ENCODE results near the gene MS4A3.
"Not testable (repeated sequence)": the region's sequence is repeated elsewhere in the genome, so short reads cannot be mapped to it uniquely, and the experiment has no call there.

Gene MS4A3, protein sequence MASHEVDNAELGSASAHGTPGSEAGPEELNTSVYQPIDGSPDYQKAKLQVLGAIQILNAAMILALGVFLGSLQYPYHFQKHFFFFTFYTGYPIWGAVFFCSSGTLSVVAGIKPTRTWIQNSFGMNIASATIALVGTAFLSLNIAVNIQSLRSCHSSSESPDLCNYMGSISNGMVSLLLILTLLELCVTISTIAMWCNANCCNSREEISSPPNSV

DNA sequence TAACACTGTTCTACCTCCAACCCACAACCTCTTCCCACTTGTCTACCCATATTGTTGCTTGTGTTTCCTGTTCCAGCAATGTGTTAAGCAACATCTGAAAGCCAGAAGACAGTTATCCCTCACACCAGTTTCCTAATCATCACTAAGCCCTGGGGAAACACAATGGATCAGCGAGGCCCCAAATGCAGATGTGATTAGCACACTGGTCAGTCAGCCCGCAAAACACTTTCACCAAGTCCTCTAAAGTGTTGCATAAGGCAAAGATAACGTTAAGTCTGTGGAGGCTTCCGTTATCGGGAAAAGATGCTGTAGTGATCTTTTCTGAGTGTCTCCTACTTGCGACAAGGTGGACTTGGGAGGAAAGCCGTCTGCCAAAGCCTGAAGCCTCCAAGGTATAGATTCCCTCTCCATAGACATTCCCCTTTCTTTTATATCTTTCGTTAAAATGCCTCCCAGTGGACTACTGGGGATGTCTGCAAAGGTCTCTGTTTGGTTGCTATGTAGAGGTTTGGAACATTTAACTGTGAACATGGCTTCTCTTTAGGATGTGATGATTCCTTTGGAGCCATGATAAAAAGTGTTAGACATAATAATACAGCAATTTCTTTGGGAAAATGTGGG, at the start of gene MS4A3:
Gene MS4A3 (plus strand): TSS at position 317 of the 621 bp plus-strand sequence. CDS start 4,496 bp downstream, outside the sequence.
- DNase-seq (ENCODE audit: low read depth): no peak

DNA sequence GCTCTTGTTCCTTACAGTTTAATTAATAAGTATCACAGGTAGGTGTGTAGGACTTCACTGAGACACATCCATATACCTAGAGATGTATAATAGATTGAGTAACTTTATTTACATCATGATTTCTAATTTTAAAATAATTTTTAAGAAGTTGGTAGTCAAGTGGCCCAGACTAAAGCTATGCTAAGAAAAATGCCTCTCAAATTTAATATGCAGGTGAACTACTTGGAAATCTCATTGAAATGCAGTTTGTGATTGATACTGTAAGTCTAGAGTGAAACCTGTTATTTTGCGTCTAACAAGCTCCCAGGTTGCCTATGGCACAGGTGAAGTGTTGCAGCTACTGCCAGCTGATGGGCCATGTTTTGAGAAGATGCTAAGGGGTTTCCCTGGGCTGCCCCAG, 39.6 kb upstream of the MS4A3 start, which contains the start of gene OOSP4B:
Gene OOSP4B (plus strand): TSS at position 301 of the 400 bp plus-strand sequence.
- DNase-seq (ENCODE audit: low read depth): no peak

DNA sequence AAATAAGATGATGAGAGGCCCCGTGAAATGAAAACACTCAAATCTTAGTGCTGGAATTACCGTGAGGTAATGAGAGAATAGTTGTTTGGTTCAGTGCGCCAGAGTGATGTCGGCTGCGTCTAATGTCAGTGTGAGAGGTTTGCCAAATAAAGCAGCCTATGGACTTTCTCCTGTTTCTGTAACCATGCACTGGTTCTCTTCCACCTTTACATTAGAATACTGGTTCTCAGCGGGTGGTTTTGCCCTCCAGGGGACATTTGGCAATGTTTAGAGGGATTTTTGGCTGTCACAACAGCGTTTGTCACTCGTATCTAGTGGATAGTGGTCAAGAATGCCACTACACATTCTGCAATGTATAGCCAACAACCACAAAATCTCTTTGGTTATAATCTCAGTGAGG, 38.4 kb upstream of the MS4A3 start:
- no peak for DNase-seq (ENCODE audit: low read depth)

DNA sequence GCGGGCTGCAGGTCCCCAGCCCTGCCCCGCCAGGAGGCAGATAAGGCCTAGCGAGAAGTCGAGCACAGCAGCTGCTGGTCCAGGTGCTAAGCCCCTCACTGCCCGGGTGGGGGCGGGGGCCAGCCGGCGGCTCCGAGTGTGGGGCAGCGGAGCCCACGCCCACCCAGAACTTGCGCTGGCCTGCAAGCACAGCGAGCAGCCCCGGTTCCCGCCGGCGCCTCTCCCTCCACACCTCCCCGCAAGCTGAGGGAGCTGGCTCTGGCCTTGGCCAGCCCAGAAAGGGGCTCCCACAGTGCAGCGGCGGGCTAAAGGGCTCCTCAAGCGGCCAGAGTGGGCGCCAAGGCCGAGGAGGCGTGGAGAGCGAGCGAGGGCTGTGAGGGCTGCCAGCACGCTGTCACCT, 36.1 kb upstream of the MS4A3 start:
- not testable (repeated sequence) for DNase-seq (ENCODE audit: low read depth)

DNA sequence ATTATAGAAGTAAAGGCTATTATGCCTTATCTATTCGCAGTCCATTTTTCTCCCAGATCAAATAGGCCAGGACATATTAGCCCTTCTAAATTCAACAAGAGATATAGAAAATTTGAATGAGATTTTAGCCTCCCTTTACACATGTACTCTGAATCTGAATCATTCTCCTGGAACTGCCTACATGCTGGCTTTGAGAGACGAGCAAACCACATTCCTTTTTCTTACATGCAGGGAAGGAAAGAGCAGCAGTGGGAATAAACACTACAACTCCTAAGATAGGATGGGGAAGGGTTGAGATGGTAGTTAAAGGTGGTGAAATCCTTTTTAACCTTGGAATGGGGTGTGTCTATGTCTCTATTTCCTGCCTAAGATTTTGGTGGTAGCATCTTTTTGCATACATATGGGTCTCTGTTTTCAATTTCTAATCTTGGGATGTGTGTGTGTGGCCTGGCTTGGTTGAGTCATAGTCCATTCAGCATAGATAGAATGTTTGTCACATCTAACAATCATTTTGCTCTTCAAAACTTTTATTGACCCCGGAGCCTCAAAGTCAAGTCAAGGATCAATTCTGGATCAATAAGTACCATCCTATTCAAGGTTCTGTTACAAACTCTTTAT, 27.3 kb upstream of the MS4A3 start:
- DNase-seq (ENCODE audit: low read depth): no peak

DNA sequence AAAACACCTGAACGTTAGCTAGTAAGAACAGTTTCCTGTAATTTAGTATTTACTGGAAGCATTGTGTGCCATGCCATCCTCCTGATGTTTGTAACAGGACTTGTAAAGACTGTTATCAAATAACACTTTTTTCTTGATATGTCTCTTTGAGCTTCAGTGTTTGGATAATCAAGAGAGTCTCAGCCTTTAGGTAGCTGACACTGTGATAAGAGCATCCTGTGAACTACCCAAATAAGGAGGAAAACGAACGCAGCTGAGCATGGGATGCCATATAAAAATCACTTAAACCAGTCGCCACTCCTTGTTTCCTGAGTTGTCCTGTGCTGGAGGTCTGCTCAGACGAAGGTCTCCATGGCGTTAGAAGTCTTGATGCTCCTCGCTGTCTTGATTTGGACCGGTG, 16.4 kb upstream of the MS4A3 start, which contains the start of gene OOSP2:
Gene OOSP2 (plus strand): TSS at position 301 of the 400 bp plus-strand sequence. CDS start 51 bp downstream, at position 352.
- DNase-seq (ENCODE audit: low read depth): no peak

DNA sequence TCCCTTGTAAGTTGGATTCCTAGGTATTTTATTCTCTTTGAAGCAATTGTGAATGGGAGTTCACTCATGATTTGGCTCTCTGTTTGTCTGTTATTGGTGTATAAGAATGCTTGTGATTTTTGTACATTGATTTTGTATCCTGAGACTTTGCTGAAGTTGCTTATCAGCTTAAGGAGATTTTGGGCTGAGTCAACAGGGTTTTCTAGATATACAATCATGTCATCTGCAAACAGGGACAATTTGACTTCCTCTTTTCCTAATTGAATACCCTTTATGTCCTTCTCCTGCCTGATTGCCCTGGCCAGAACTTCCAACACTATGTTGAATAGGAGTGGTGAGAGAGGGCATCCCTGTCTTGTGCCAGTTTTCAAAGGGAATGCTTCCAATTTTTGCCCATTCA, 6.0 kb upstream of the MS4A3 start:
- DNase-seq (ENCODE audit: low read depth): not testable (repeated sequence)

DNA sequence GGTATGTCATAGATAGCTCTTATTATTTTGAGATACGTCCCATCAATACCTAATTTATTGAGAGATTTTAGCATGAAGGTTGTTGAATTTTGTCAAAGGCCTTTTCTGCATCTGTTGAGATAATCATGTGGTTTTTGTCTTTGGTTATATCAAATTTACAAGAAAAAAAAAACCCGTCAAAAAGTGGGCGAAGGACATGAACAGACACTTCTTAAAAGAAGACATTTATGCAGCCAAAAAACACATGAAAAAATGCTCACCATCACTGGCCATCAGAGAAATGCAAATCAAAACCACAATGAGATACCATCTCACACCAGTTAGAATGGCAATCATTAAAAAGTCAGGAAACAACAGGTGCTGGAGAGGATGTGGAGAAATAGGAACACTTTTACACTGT, 5.6 kb upstream of the MS4A3 start:
- not testable (repeated sequence) for DNase-seq (ENCODE audit: low read depth)

DNA sequence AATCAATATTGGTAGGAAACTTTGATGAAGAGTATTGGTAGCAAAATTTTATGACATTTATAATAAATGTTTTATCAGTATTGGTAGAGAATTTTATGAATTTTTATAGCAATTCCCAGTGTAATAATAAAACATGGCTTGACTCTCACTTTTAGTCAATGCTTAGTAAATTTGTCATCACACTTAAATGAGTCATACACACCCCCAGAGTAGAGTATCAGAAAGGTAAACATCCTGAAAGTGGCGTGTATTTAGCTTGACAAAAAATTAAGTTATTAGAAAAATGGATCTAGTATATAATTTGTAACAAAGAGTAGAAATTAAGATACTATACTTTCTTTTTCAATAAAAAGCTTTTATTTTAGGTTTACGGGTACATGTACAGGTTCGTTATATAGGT, 2.6 kb downstream of the MS4A3 start:
- DNase-seq (ENCODE audit: low read depth): no peak

DNA sequence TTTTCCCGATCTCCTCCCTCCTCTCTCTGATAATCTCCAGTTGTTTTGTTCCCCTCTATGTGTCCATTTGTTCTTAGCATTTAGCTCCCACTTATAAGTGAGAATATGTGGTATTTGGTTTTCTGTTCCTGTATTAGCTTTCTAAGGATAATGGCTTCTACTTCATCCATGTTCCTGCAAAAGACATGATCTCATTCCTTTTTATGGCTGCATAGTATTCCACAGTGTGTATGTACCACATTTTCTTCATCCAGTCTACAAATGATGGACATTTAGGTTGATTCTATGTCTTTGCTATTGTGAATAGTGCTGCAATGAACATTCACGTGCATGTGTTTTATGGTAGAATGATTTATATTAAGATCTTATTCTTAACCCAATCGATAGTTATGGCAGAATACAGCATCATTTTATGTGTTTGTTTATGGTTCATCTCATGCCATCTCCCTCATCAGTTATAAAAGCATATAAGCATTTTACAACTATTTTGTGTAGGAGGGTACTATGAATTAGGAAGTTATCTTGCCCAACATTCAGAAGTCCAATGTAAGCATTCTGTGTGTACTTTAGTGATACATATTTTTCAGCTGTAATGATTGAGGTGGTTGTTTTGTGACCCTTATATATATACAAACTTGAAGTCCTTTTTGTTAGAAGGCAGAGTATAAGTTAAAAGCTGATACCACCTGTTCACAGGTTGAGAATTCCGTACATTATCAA, 3.2 kb downstream of the MS4A3 start:
- DNase-seq (ENCODE audit: low read depth): no peak

DNA sequence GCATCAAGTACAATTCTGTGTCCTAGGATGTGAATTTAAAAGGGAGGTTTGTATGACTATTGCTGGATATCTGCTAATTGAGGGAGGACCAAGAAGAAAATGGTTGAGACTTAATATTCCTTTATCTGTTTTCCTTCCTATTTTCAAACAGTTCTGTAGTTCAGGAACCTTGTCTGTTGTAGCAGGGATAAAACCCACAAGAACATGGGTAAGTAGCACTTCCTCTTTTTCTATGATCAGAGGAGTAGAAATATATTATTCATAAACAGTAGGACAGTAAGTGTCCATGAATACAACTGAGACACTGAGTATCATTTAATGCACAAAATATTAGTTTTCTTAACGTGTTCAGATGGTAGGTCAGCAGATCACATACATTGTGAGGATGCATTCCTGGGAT, 7.6 kb downstream of the MS4A3 start:
- DNase-seq (ENCODE audit: low read depth): no peak

DNA sequence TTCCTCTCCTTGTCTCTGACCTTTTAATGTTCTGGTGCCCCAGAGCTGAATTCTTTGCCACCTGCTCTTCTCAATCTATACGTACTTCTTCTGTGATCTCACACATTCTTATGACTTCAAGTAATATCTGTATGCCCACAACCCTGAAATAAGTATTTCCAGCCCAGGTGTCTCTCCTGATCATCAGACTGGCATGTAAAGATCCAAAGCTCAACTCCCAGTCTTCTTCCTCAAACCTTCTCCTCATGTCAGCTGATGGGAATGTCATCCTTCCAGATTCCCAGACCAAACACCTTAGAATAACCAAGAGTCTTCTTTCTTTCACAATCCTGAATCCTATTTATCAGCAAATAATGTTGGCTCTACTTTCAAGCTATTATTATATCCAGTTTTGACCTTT, 9.3 kb downstream of the MS4A3 start:
- no peak for DNase-seq (ENCODE audit: low read depth)

DNA sequence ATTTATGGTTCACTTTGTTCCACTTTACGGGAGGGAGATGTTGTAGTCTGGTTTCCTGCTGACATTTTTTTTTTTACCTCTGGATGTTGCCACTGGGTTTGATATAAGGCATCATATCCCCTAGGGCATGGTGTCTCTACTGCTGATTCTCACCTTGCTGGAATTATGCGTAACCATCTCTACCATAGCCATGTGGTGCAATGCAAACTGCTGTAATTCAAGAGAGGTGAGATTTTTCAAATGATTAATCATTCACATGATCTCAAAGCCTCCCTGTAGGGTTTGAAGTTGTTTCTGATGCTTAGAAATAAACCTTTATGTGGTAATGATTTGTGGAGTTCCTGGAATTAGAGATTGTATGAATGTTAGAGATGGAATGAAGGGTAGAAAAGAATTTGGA, 13.0 kb downstream of the MS4A3 start:
- no peak for DNase-seq (ENCODE audit: low read depth)

DNA sequence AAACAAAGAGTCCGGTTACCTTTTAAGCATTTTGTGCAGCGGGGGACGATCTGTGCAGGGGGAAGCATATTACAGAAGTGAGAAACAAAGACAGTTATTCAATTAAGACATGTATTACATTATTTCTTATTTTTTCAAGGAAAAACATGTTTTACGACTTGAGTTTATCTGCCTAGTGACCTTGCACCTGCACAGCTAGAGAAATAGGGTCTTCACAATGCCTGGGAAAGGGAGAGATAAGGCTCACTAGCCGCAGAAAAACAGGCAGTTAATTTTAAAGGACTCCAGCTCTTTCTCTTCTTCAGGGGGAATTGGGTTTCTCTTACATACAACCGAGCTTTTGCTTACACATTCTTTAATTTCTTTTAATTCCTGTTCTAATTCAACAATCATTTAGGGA, 15.2 kb downstream of the MS4A3 start:
- not testable (repeated sequence) for DNase-seq (ENCODE audit: low read depth)

DNA sequence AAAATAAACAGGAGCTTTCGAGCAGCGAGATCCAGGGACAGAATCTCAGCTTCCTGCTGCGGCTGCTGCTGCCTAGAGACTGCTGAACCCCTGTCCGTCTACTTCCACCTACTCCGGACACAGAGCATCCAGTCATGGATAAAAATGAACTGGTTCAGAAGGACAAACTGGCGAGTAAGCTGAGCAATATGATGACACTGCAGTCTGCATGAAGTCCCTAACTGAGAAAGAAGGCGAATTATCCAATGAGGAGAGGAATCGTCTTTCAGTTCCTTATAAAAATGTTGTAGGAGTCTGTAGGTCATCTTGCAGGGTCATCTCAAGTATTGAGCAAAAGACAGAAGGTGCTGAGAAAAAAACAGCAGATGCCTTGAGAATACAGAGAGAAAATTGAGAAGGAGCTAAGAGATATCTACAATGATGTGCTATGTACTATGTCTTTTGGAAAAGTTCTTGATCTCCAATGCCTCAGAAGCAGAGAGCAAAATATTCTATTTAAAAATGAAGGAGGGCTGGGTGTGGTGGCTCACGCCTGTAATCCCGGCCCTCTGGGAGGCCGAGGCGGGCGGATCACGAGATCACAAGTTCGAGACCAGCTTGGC, 20.9 kb downstream of the MS4A3 start:
- no peak for DNase-seq (ENCODE audit: low read depth)

DNA sequence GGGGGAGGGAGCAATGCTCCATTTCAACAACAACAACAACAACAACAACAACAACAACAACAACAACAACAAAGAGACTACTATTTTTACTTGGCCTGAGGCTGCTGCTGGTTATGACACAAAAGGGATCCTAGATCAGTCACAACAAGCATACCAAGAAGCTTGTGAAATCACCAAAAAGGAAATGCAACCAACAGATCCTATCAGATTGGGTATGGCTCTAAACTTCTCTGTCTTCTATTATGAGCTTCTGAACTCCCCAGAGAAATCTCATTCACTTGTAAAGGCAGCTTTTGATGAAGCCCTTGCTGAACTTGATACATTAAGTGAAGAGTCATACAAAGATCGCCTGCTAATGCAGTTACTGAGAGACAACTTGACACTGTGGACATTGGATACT, 21.5 kb downstream of the MS4A3 start:
- no peak for DNase-seq (ENCODE audit: low read depth)

DNA sequence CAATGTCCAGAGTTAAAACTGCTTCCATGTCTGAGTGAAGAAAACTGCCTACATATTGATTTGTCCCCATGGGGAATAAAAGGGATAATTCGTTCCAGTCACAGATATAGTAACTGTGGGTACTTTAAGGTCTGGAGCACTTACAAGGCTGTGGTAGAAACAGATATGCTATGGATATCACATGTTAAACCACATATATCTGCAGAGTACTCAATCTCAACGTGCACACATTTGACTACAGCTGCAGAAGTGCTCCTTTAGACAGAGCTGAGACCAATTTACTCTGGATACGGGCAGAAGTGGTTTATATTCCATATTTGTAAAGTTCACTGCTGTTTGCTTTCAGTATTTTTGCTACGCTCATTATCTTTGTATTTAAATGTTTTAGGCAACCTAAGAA, 22.3 kb downstream of the MS4A3 start:
- no peak for DNase-seq (ENCODE audit: low read depth)

DNA sequence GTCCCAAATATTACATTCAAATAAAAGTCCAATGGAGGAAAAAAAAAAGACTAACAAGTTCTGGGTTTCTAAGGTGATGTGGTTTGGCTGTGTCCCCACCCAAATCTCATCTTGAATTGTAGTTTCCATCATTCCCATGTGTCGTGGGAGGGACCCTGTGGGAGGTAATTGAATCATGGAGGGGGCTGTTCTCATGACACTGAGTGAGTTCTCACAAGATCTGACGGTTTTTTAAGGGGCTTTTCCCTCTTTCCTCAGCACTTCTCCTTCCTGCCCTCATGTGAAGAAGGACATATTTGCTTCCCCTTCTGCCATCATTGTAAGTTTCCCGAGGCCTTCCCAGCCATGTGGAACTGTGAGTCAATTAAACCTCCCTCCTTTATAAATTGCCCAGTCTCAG, 24.1 kb downstream of the MS4A3 start:
- no peak for DNase-seq (ENCODE audit: low read depth)

DNA sequence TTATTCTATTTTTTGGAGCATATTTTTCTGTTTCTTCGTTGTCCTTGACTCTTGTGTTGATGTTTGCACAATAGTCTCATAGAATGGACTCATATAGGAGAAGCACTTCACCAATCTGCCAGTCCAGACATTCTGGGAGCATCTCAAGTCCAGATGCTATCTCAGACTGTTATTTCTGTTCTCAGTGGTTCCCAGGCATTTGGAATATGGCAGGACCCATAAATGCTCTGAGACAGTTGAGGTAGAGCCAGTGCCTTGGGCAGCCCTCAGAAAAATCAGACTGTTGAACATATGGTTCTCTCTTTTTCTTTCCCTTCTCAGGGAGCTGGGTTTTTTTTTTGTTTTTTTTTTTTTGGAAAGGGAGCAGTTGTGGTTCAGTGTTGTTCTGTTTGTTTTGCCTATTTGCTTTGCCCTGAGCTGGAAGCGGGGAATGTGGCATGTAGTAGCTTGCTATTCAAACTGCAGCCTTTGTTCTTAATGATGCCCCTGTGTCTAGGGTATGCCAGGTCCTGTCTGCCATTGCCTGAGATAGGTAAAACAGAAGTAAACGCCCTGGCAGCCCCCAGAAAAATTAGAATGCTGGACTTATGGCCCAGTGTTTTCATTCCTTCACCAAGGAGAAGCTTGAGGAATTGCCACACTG, 28.3 kb downstream of the MS4A3 start:
- DNase-seq (ENCODE audit: low read depth): no peak

DNA sequence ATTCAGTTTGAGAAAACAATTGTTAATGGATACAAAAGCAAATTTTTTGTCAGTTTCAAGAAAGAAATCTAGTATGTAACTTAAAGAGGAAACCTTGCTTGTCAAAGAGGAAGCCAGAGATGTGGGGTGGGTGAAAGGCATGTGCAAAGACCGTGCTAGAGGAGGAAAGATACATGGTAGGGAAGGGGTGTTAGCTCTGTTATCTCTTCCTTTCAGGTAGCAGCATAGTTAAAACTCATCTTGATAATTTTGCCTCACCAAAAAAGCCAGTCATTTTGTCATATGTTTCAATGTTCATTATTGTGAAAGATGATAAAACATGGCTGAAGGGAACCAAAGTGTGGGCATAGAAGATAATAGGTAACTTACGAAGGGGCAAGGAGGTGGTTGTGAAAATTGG, 29.4 kb downstream of the MS4A3 start:
- DNase-seq (ENCODE audit: low read depth): no peak

DNA sequence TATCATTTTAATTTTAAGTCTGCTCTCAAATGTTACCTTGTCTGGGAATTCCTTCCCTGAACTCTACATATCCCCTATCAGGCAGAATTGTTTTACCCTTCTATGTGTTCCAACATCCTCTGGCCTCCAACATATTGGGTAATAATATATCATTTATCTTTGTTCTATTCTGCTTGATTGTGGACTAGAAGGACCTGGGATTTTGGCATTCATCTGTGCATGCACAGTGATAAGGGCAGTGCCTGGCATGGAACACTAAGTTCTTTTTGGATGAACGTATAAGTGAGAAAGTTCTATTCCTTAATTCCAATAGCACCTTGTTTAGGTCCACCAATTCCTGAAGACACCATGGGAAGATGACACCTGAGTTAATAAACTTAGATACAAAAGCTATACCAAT, 30.8 kb downstream of the MS4A3 start:
- no peak for DNase-seq (ENCODE audit: low read depth)

DNA sequence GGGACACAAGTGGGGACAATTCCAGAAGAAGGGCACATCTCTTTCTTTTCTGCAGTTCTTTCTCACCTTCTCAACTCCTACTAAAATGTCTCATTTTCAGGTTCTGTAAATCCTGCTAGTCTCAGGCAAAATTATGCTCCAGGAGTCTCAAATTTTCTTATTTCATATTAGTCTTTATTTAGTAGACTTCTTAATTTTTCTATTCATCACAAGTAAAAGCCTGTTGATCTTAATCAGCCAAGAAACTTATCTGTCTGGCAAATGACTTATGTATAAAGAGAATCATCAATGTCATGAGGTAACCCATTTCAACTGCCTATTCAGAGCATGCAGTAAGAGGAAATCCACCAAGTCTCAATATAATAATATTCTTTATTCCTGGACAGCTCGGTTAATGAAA, 31.9 kb downstream of the MS4A3 start, which contains the start of gene MS4A2:
Gene MS4A2 (plus strand): TSS at position 301 of the 400 bp plus-strand sequence. CDS start 102 bp downstream, outside the sequence.
- DNase-seq (ENCODE audit: low read depth): no peak

Measured in GM04504 (cell line).